T-helper 1 cell treated with Interleukin-12 subunit alpha and Interleukin-12 subunit beta and Interleukin-4 antibody, amounts not matched to agents 30 ng/mL and 1 ng/mL, for 36 hours (primary cell): ENCODE measurements around the gene B9D1. TPM values are rescaled to one million over a fixed set of nuclear protein-coding genes. Genes with fewer than 3 reads are reported as not detected.

Experiments
- intact Hi-C: fragments of 100-400 bp; cut with micrococcal nuclease; formaldehyde crosslinking; loops from one replicate; pipeline ENCODE4 v1.15.1; 2024
- total RNA-seq: library from RNA; stranded (reverse); gene quantifications from 2 replicates; pipeline ENCODE4 v1.2.3, GENCODE V29; 2022

B9D1 gene
- total RNA-seq, 1 donor from 2014 or later, result 2.5 TPM

DNA sequence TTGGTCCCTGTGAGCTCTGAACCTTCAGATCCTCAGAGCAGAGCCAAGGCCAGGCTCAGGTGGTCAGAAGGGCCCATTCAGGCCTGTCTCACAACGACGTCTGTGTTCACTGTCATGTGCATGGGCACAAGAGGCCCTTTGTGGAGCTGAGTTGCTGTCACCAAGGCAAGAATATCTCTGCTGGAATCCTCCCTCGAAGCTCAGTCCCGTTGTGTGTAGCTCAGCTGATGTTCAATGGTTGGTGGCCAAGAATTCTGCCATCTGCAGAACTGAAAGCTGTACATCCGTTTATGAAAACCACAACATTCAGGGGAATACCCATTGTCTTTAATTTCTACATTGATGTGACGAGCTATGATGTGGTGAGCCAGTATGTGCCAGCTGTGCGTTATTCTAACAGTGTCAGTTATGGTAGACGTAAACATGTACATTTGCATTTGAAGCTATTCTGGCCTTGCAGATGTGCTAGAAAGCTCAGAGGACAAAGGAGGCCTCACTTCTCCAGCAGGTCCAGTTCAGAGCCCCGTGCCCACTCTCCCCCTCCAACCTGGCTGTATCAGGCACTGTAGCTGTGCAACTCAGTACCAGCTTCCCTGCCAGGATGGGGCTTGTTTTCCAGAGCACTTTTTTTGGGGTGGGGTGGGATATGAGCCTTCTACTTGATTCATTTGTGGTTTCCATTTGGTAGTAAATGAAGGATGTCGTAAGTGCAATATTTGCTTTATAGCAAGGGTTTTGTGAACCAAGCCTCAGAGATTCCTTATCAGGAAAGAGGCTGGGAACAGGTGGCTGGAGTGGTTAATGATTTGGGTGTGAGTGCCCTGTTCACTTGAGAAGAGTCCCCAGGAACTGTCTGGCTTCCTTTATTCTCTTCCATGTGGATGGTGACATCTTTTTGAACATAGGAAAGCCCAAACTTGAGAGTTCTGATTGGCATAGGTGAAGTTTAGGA is 56.1 kb downstream of the B9D1 start:
- intact Hi-C loops, result loop anchor here (2.0 to 5.0 kb wide), 3 partner anchors 22 to 56 kb away; partner anchors contain the start of gene B9D1

DNA sequence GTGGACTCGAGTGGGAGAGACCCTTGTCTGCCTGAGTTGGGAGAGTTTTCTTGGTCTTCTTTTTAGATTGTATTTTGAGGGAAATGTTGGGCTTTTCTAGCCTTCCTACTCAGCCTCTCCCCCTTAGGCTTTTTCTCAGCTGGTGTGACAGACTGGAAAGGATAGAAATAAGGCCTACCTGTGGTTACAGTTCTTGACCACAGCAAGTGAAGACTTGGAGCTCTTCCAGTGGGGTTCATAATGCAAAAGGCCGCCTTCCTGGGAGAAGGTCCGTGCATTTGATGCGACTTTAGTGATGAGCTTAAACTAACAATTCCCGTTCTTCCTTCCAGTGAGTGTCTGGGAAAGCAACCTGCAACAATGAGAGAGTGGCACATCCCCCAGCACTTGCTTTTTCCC is 56.8 kb downstream of the B9D1 start:
- intact Hi-C loops, result loop anchor here (2.0 to 5.0 kb wide), 3 partner anchors 21 to 57 kb away; partner anchors contain the start of gene B9D1

DNA sequence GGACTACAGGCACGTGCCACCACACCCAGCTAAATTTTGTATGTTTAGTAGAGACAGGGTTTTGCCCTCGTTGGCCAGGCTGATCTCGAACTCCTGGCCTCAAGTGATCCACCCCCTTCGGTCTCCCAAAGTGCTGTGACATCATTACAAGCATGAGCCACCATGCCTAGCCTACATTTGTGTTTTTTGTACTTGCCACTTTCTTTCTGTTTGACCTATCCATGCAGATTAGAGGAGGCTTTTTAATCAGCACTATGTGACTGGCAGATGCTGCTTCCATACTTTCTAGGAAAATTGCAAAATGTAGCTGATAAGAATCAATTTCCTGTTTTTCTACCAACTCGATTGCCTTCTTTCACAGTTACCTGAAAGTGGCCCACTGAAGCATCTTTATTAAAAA is 57.3 kb downstream of the B9D1 start:
- intact Hi-C loops, result loop anchor here (5.0 kb wide), 2 partner anchors 38 to 57 kb away; partner anchors contain the start of gene B9D1

DNA sequence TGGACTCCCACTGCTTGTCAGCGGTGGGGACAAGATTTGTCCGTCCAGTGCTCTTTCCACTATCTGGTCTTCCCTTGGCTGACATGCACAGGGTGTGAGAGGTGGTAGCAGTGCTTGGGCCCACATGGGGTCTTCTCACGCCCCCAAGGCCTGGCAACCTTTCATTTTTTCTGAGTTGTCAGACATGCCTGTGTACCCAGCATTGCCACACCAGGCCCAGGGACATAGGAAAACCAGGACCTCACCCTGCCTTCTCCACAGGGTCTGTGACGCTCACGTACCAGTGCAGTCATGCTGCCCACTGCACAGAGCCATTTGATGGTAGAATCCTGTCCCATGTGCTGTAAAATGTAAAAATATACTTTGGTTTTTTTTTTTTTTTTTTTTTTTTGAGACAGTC is 57.8 kb downstream of the B9D1 start:
- intact Hi-C loops, result loop anchor here (5.0 kb wide), 2 partner anchors 37 to 58 kb away; partner anchors contain the start of gene B9D1

DNA sequence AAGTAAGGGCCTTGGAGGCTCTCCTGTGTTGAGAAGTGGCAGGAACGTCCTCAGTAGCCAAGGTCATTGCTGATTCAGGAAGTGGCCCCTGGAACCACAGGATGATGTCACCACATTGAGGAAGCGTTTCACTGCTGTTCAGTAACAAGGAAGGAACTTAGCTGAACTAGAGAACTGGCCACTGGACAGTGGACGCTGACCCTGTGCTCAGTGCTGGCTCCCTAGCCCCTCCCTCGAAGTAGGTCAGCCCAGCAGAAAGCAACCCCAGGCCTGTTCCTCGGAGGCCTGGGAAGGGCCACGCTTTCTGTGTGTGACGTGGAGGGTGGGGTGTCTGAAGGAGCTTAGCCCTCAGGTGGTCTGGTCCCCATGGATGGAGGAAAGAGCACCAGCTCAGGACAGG is 58.3 kb downstream of the B9D1 start:
- intact Hi-C loops, result no loop called here

DNA sequence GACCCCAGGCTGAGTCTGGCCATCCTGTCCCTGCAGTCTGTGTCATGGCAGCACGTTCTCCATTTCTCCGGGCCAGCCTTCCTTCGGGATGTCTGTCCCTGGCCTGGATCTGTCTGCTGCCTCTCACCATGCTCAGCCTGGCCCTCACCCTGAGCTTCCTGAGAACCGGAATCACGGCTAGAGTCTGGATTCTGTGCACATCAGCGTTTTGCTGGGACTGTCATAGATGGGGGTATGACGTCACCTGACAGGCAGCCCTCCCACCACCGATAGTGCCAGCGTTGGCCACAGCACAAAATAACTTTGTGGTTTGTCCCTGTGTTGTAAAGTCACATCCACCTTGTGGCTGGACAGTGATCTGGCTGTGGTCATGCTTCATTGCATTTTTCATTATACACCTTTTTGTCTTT is 59.2 kb downstream of the B9D1 start:
- intact Hi-C loops, result no loop called here

DNA sequence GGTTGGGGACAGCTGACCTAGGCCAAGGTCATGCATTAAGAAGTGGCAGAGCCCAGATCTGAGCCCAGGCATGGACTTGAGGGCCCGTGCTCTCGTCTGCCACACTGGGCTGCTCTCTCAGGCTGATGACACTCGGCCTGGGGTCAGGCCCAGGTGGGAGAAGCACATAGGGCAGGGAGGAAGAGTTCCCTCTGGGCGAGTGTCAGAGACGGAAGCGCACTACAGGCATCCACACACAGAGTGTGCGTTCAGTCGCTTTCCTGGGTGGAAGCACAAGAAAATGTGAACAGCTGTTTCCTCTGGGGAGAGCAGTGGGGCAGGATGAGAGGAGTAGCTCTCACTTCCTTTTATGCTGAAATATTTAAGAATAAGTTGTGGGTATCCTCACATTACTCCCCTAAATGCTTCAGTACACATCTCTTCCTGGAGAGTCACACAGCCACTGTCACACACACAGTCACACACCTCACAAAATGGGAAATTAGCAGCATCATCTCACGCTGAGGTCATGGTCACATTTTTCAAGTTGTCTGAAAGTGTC is 59.7 kb downstream of the B9D1 start:
- intact Hi-C loops, result no loop called here

DNA sequence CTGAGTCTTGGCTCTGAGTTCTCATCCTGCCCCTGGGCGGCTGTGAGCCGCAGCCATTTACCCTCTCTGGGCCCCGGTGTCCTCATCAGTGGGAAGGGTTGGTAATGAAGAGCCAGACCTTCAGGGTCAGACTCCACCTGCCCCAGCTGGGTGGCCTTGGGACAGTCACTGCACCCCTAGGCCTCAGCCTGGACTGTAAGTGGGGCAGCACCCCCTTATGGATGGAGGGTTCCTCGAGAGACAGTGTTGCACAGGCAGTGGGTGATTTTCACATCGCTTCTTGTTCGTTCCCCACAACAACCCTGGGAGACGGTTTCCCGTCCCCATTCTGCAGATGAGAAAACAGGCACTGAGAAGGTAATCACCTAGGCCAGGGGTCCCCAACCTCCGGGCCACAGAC is 60.5 kb downstream of the B9D1 start:
- intact Hi-C loops, result no loop called here

DNA sequence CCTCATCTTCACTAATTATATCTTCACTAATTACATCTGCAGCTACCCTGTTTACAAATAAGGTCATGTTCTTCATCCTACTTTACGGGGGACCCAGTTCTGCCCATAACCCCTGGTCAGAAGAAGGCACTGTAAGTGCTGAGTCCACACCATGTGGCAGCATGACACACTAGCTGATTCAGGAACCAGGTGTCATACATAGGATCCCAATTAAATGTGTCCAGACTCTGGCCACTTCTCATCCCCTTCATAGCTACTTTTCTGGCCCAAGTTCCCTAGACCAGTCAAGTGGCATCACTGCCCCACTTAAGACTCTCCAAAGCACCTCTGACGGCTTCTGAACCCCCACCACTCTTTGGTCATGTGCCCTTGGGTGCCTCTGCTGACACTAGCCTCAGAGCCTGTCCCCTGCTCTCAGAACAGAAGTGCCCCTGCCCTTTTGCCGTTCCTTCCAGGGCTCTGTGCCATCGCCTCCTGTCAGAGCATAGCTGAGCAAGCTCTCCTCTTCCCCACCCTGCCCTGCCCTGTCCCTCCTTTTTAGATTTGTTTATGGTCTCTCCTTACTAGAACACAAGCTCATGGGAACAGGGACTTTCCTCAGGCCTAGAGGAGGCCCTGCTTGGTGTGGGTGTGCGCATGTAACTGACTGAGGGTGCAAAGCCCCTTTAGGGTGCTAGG is 61.1 kb downstream of the B9D1 start:
- intact Hi-C loops, result no loop called here

DNA sequence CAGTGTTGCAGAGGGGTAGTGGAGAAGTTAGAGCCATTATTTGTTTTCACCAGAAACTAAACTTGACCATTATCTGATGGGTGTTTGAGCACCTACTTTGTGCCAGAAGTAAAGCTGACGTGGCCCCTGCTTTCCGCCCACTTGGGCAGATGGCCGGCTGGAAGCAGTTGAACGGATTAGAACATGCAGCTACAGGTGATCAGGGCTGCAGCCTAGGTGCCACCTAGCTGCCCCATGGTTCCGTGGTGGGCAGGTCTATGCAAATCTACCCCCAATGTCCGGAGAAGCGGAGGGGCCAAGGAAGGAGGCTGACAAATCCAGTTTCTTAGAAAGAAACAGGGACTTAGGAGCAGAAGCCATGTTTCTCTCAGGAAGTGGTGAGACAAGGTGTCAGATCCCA is 62.7 kb downstream of the B9D1 start:
- intact Hi-C loops, result no loop called here

DNA sequence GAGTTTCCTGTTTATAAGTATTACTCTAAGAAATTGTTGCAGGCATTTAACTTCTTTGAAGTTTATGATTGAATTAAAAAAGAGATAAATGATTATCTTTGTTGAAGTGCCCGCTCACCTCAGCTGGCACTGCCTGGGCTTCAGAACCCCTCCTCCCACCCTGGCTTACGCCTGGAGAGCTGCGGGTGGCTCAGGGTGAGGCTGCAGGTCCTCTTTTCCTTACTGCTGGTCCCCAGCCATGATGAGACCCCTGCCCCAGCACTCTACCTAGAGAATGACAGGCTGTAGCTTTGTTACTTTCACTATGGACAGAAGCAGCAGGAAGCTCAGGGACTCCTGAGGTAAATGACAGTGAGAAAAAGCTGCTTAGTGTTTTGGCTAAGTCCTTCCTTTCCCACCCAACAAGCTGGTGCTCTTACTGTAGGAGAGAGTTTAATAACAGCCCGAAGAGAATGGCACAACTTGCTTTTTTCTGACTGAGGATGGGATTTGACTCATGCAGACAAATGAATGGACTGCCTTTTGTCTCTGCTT is 63.2 kb downstream of the B9D1 start:
- intact Hi-C loops, result no loop called here

DNA sequence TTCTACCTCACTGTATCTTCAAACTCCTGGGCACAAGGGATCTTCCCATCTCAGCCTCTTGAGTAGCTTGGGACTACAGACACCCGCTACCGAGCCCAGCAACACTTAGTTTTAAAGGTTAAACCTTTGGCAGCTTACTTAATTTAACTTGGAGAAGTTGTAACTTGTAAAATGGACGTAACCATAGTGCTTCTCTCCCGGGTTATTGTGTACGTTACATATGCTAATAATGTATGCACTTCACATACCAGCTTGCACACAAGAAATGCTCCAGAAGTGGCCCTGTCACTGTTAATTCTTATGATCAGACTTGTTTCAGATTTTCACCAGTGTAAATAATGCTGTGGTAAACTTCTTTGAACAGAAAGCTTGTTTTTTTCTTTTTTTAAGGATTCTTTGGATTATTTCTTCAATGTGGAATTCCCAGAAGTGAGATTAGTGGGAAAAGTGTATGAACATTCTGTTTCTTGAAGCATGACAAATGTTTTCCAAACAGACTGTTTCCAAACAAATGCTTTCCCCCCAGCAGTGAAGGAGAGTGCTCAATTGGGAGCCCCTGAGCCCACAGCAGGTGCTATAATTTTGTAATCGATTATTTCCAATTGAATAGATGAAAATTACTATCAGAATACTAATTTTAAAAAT is 63.8 kb downstream of the B9D1 start:
- intact Hi-C loops, result no loop called here

DNA sequence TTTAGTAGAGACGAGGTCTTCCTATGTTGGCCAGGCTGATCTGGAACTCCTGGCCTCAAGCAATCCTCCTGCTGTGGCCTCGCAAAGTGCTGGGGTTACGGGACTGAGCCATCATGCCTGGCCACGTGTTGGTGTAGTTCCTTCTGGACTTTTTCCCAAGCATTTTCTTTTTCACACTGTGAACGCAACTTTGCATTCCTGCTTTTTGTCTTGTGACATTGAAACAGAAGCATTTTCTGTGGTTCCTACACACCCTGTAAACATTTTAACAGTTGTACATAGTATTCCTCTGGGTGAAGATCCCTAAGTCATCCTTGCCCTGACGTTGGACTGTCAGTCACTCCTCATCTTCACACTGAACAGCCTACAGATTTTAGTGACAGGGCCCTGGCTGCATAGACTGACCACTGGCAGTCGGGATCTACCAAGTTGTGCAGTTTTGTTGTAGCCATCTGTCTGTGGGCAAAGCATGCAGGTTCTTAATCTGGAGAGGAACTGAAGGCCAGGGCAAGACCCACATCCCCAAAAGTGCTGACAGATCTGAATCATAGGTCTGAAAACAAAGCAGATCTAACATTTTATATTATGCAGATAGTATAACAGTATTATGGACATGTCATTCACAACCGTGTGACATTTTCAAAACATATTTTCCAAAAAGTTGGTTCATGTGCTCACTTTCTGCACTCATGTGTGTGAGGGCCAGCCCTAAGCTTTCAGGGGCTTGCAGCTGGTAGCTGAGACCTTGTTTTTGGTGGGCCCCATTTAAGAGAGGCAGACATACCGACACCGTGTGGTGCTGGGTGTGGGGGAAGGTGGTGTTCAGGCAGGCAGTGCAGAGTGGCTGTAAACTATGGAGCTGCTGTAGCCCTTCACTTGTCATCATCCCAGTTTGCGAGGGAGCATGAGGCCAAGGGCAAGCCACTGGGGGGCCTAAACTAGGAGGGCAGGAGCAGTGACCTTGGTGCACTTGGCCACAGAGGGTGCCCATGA is 65.4 kb downstream of the B9D1 start:
- intact Hi-C loops, result no loop called here

DNA sequence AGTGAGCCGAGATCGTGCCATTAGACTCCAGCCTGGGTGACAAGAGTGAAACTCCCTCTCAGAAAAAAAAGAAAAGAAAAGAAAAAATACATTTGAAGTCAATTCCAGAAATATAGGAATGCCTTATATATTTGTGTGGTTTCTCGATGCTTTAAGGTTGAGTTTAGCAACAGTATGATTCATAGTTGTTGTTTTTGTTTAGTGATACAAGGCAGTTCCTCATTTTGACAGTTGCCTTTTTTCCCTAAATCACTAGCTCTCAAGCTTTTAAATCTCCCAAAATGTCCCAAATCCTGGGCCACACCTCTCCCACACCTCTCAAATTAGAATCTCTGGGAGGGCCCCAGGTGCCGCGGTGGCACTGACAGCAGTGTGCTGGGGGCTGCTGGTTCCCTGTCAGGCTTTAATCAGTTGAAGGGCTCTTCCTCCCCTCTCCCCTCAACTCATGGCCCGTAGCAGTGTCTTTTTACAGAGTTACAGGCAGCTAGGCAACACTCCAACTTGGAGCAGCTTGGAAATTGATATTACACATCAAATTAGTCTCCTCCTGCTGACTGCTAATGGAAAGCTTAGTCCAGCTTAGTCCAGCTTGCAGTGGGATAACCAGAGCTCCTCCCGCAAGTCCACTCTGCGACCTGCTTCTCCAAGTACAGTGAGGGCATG is 66.9 kb downstream of the B9D1 start:
- intact Hi-C loops, result no loop called here

DNA sequence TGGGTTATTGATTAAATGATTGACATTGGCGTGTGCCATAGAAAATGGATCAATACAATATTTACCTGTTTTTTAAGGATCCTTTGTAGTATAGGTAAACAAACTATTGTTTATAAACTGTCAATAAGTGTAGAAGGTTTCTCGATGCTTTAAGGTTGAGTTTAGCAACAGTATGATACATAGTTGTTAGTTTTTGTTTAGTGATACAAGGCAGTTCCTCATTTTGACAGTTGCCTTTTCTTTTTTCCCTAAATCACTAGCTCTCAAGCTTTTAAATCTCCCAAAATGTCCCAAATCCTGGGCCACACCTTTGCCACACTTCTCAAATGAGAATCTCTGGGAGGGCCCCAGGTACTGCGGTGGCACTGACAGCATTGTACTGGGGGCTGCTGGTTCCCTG is 68.1 kb downstream of the B9D1 start:
- intact Hi-C loops, result no loop called here
